Measurements from ENCODE around the gene TNFRSF12A. TPM values are rescaled to one million over a fixed set of nuclear protein-coding genes. Genes with fewer than 3 reads are reported as not detected.

TNFRSF12A gene
- polyA plus RNA-seq, 1 donor (not counting 4 experiments of a cell fraction or from before 2014, with no cell fraction given) = 147 TPM

DNA sequence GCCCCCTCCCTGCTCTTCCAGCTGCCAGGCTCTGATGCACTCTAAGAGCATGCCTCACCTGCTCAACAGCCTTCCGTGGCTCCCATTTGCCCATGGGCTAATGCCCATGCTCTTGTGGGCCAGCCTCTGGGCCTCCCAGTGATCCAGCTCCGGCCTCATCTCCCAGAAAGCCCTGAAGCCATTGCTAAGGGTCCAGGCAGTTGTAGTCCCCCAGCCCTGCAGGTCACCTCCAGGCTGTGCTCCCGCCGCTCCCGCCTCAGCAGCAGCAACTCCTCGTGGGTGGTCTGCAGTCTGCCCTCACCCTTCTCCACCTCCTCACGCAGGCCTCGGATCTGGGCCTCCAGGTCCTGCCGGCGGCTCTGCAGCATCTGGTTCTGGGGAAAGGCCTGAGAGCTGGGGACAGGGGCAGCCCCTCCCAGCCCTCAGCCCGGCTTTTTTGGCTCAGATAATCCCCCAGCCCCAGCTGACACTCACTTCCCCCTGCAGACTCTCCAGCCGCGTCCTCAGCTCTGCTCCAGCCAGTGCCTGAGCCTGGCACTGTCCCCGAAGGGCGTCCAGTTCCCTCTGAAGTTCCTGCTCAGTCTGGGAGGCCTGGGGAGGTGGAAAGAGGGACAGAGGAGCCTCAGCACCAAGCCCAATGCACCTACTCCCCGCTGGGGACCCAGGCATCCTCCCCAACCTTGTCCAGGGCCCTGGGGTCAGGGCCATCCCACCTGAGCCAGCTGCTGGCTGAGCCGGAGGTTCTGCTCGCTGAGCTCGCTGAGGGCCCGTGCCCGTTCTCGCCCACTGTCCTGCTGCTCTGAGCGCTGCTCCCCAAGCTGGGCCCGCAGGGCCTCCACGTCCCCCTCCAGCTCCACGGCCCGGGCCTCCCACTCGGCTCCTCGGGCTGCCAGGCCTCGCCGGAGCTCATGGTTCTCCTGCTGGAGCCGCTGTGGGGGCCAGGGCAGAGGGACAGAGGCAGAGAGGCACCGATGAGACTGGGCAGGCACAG is 10.3 kb downstream of the TNFRSF12A start:
- Histone ChIP-seq H3K27ac (ENCODE audit: control insufficient read depth, insufficient read depth, low read length) (no peak overlapping the region), H3K9ac (ENCODE audit: control insufficient read depth, extremely low read depth, insufficient read depth, low read length) (no peak overlapping the region), H3K9me3 (ENCODE audit: control insufficient read depth, low read depth, low read length) (no peaks in the 10 kb centered on the region), H3K79me2 (ENCODE audit: control insufficient read depth, insufficient read depth, low read length) (no peaks in the 10 kb centered on the region), H3K9me1 (ENCODE audit: control insufficient read depth, extremely low read depth, insufficient read depth, low read length) (no peaks in the 10 kb centered on the region), H3K4me1 (ENCODE audit: control insufficient read depth, extremely low read depth, insufficient read depth, low read length) (peaks cover 5% of the 10 kb centered on the region), H3K27me3 (ENCODE audit: control insufficient read depth, extremely low read depth, insufficient read depth, low read length) (peaks cover 23% of the 10 kb centered on the region), H3K4me2 (ENCODE audit: control insufficient read depth, extremely low read depth, insufficient read depth, low read depth, low read length) (no peak overlapping the region), H2AFZ (ENCODE audit: control insufficient read depth, low read length) (no peak overlapping the region), H4K20me1 (ENCODE audit: control insufficient read depth, extremely low read depth, insufficient read depth, low read length) (no peaks in the 10 kb centered on the region), H3K4me3 (ENCODE audit: control insufficient read depth in 2 of 3, extremely low read depth in 1 of 3, insufficient read depth in 2 of 3, low read depth in 1 of 3, low read length in 3 of 3) (no peak overlapping the region), H3K36me3 (ENCODE audit: control insufficient read depth in 2 of 2, extremely low read depth in 1 of 2, insufficient read depth in 2 of 2, low read length in 2 of 2) (peaks cover 11% of the 10 kb centered on the region in 2 experiments)
- FAIRE-seq (no peak), DNase-seq (ENCODE audit: low read depth, low spot score) (no peak)
- dilution Hi-C loops (cut with MboI; ENCODE audit: extremely low pct_ligation_motif_present, low sequenced_read_pairs) = no loop called here
- TF ChIP-seq, protein P1, sequence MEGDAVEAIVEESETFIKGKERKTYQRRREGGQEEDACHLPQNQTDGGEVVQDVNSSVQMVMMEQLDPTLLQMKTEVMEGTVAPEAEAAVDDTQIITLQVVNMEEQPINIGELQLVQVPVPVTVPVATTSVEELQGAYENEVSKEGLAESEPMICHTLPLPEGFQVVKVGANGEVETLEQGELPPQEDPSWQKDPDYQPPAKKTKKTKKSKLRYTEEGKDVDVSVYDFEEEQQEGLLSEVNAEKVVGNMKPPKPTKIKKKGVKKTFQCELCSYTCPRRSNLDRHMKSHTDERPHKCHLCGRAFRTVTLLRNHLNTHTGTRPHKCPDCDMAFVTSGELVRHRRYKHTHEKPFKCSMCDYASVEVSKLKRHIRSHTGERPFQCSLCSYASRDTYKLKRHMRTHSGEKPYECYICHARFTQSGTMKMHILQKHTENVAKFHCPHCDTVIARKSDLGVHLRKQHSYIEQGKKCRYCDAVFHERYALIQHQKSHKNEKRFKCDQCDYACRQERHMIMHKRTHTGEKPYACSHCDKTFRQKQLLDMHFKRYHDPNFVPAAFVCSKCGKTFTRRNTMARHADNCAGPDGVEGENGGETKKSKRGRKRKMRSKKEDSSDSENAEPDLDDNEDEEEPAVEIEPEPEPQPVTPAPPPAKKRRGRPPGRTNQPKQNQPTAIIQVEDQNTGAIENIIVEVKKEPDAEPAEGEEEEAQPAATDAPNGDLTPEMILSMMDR (optimal IDR thresholded peaks at IDR 0.05 in 1 of 3, IDR thresholded peaks at IDR 0.05 in 1 of 3, conservative IDR thresholded peaks at IDR 0.05 in 1 of 3; ENCODE audit: extremely low read depth in 1 of 3, insufficient read depth in 2 of 3, low read length in 3 of 3) = no peak
- TF ChIP-seq EZH2 (IDR thresholded peaks at IDR 0.05; ENCODE audit: low read length) = no peak

DNA sequence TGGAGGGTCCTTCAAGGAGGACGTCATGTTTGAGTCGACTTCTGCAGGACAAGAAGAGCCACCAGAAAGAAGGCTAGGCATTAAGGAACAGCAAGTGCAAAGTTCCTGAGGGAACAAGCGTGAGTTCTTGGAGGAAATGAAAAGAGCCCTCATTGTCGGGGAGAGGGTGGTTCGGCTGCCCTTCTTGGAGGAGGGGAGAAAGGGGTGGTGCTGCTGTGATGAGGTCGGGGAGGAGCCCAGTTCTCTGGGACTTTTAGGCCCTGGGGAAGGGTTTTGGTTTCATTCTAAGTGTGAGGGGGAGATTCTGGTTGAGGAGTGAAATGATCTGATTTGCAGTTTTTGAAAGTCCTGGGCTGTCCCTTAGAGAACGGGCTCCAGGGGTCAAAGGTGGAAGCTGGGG is 12.5 kb downstream of the TNFRSF12A start:
- FAIRE-seq (no peak), DNase-seq (ENCODE audit: low read depth, low spot score) (no peak)
- Histone ChIP-seq H3K9me3 (ENCODE audit: control insufficient read depth, low read depth, low read length) (no peaks in the 10 kb centered on the region), H4K20me1 (ENCODE audit: control insufficient read depth, extremely low read depth, insufficient read depth, low read length) (no peaks in the 10 kb centered on the region), H3K9ac (ENCODE audit: control insufficient read depth, extremely low read depth, insufficient read depth, low read length) (no peak overlapping the region), H3K27ac (ENCODE audit: control insufficient read depth, insufficient read depth, low read length) (no peak overlapping the region), H2AFZ (ENCODE audit: control insufficient read depth, low read length) (no peak overlapping the region), H3K4me2 (ENCODE audit: control insufficient read depth, extremely low read depth, insufficient read depth, low read depth, low read length) (no peak overlapping the region), H3K79me2 (ENCODE audit: control insufficient read depth, insufficient read depth, low read length) (no peaks in the 10 kb centered on the region), H3K27me3 (ENCODE audit: control insufficient read depth, extremely low read depth, insufficient read depth, low read length) (peaks cover 42% of the 10 kb centered on the region), H3K36me3 (ENCODE audit: control insufficient read depth in 2 of 2, extremely low read depth in 1 of 2, insufficient read depth in 2 of 2, low read length in 2 of 2) (peaks cover 0 to 1% of the 10 kb centered on the region in 2 experiments), H3K4me3 (ENCODE audit: control insufficient read depth in 2 of 3, extremely low read depth in 1 of 3, insufficient read depth in 2 of 3, low read depth in 1 of 3, low read length in 3 of 3) (no peak overlapping the region), H3K4me1 (ENCODE audit: control insufficient read depth, extremely low read depth, insufficient read depth, low read length) (peaks cover 5% of the 10 kb centered on the region), H3K9me1 (ENCODE audit: control insufficient read depth, extremely low read depth, insufficient read depth, low read length) (no peaks in the 10 kb centered on the region)
- TF ChIP-seq EZH2 (IDR thresholded peaks at IDR 0.05; ENCODE audit: low read length) = no peak
- TF ChIP-seq, protein P1 (optimal IDR thresholded peaks at IDR 0.05 in 1 of 3, IDR thresholded peaks at IDR 0.05 in 1 of 3, conservative IDR thresholded peaks at IDR 0.05 in 1 of 3; ENCODE audit: extremely low read depth in 1 of 3, insufficient read depth in 2 of 3, low read length in 3 of 3) = no peak
- dilution Hi-C loops (cut with MboI; ENCODE audit: extremely low pct_ligation_motif_present, low sequenced_read_pairs) = no loop called here
